Dermis microvascular lymphatic vessel endothelial cell (primary cell): ENCODE results near the gene ETNK2. TPM values are rescaled to one million over a fixed set of nuclear protein-coding genes. Genes with fewer than 3 reads are reported as not detected.

Experiments
- DNase-seq, 2 donors: peaks; one replicate each; pipeline versions ENCODE4 v3.0.0 to v3.0.0-alpha.2; 2010; ENCODE audit warnings: low read depth in 2 of 2
- total RNA-seq: library from RNA; depleted of rRNA; stranded (reverse); fragments of >200 nt; gene quantifications from 2 replicates; pipeline ENCODE4 v1.2.1, GENCODE V29; 2014

Gene ETNK2
- total RNA-seq, 1 donor from 2014 or later = 13.6 TPM

DNA sequence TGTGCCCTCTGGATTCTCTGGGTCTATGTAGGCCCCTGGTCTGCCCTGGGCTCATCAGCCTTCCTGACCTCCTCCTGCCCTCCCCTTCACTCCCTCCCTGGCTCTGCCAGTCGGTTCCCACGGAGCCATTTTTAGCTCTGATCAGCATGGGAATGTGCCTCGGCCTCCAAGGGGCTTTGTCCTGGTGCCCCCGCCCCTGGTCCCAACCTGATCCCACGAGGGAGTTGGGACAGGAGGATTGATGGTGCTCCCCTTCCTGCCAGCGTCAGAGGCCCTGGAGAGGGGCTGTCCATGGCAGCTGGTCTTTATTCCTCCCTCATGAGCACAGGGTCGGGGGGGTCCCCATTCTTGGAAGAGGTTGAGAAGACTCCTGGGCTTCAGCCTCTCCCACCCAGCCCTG is 24.9 kb downstream of the ETNK2 start:
- no peak for DNase-seq

DNA sequence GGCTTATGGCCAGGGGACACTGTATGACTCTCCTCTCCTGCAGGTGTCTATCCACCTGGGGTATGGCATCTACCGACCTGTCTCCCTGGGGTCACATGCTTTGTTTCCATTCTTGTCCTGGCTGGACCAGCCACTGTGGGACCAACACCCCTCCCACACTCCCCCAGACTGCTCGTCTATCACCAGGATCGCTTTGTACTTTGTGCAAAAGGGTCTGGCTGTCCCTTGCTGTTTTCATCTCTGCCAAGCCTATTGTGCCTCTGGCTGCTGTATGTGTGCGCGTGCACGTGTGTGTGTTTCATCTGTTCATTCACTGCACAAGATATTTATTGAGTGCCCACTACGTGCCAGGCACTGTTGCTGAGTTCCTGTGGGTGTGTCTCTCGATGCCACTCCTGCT is 25.5 kb downstream of the ETNK2 start:
- no peak for DNase-seq

DNA sequence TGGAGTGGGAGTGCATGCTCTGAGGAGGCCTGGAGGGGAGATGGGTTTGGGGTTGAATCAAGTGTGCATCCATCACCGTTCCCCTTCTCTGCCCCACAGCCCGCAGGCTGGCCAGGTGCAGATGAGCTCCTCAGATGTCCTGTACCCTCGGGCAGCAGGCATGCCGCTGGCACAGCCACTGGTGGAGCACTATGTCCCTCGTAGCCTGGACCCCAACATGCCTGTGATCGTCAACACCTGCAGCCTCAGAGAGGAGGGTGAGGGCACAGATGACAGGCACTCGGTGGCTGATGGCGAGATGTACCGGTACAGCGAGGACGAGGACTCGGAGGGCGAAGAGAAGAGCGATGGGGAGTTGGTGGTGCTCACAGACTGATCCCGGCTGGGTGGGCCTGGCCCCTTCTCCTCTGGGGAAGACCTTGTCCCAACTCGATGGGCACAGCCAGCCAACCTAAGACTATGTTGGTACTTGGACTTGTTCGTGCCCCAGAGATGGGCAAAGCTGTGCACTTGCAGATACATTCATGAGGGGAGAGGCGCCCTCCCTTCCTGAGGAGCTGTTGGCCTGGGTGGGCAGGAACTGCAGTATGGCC is 26.0 kb downstream of the ETNK2 start:
- no peak for DNase-seq

DNA sequence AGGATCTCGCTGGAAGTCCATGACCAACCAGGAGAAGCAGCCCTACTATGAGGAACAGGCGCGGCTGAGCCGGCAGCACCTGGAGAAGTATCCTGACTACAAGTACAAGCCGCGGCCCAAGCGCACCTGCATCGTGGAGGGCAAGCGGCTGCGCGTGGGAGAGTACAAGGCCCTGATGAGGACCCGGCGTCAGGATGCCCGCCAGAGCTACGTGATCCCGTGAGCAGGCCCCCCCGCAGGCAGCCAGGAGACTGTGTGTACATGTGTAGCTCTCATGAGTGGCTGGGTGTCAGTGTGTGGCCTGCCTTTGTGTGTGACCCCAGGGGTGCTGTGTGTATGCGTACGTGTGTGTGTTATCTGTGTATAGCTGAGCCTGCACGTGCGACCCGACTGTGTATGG is 27.2 kb downstream of the ETNK2 start:
- no peak for DNase-seq

DNA sequence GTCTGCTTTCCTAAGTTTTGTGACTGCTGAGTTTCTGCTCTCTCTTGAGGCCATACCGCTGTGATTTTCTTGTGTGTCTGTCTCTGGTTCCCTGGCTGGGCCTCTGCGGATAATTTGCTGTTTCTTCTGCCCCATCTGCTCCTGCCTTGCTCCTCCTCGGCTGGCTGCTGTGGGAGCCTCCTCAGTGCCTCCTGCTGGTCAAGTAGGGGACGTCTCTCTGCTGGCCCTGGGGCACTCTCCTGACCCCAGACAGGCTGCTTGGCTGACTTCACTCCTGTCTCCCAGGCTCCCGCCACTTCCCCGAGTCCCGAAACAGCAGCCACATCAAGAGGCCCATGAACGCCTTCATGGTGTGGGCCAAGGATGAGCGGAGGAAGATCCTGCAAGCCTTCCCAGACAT is 28.5 kb downstream of the ETNK2 start:
- peak in 1 of 2 donors; percentile 33 for DNase-seq

DNA sequence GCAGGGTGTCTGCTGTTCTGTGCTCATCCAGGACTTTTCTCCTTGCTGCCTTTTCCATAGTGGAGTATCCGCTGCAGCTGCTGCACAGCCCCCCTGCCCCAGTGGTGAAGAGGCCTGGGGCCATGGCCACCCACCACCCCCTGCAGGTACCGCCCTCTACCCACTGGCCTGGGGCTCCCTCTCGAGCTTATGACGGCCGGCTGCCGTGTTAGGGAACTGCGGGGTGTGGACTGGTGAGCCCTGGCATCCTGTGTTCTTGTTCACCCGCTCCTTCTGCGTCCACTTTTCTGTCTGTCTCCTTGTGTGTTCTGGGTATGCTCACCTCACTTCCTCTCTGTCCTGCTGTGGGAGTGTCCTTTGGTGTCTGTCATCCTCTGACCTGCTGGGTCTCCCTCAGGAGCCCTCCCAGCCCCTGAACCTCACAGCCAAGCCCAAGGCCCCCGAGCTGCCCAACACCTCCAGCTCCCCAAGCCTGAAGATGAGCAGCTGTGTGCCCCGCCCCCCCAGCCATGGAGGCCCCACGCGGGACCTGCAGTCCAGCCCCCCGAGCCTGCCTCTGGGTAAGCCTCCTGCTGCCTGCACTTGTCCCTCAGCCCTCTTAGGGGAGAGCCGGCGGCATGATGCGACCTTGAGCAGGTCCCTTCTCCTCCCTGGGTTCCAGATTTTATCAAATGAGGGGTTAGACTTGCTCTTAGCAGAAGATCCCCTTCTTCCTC is 29.8 kb downstream of the ETNK2 start:
- no peak for DNase-seq

DNA sequence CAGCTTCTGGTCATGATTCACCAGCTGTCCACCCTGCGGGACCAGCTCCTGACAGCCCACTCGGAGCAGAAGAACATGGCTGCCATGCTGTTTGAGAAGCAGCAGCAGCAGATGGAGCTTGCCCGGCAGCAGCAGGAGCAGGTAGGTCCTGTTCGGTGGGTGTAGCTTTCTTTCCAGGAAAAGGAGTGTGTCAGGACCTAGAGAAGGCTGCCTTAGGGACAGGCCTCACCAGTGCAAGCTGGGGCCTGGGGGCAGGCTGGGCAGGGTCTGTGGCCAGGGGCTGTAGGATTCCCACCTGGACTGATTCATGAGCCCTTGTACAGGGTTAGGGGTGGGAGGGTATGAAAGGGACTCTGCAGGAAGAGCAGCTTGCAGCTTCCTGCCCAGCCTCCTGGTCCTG is 35.3 kb downstream of the ETNK2 start:
- no peak for DNase-seq

DNA sequence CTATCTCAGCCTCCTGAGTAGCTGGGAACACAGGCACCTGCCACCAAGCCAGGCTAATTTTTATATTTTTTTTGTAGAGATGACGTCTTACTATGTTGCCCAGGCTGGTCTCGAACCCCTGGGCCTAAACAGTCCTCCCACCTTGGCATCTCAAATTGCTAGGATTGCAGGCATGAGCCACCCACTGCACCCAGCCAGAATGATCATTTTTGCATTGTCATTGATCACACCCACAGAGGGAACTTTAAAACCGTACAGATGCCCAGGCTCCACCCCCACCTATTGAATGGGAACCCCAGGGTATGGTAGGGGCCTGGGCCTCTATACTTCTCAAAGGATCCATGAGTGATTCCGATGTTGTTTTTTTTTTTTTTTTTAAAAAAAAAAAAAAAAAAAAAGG is 36.7 kb downstream of the ETNK2 start:
- no peak for DNase-seq

DNA sequence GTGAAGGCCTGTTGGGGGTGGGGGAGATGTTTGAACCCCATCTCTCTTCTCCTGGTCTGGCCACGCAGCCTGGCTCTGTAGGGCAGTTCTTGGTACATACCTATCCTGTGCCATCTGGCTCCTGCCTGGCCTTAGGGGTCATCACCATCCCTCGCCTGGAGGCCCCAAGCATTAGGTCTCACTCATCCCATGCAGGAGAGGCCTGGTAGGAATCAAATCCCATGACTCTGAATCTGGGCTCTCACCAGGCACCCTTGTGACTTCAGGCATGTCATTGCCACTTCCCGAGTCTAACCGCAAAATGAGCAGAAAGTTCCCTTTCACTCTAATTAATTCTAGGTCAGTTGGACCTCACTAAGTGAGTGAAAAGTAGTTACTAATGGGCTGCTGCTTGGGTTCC is 37.2 kb downstream of the ETNK2 start:
- no peak for DNase-seq

DNA sequence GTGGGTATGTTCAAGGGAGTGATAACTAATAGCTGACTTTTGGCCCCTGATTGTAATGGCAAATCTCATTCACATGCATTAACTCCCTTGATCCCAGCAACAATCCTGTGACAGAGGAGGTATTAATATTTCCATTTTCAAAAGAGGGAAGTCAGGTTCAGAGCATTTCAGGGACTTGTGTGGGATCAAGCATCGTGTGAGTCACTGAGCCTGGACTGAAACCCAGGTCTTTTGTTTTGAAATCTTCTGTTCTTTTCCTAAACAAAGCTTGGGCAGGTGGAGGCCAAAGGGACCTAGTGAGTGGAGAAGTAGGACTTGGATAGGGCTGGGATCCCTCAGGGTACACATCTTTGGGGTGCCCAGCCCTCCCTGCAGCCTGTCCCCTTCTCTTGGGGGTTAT is 37.9 kb downstream of the ETNK2 start:
- DNase-seq = peak in 1 of 2 donors; percentile 69

DNA sequence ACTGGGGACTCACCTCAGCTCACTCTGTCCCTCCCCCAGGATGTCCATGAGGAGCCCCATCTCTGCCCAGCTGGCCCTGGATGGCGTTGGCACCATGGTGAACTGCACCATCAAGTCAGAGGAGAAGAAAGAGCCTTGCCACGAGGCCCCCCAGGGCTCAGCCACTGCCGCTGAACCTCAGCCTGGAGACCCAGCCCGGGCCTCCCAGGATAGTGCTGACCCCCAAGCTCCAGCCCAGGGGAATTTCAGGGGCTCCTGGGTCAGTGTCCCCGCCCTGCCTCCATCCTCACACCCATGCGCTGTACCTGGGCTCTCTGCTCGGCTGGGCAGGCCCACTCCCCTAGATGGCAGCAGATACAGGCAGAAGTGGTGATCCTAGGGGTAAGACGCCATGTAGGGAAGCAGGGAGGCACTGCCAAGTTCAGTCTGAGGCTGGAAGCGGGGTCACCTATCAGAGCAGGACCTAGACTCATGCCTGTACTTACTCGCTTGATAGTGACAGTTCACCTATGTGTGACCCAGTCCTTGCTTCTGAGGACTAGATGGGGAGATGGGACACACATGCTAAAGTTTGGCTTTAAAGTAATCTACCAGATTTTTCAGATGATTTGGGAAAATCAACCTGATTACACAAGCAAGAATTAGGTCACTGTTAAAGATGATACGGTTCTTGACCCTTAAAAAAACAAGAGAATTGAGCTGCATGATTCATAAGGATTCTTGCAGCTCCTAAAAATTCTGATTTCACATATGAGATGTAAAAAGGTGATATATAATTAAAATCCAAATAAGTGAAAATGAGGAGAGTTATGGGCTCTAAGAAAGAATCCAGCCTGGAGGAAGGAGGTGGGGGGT is 38.7 kb downstream of the ETNK2 start:
- DNase-seq = no peak

DNA sequence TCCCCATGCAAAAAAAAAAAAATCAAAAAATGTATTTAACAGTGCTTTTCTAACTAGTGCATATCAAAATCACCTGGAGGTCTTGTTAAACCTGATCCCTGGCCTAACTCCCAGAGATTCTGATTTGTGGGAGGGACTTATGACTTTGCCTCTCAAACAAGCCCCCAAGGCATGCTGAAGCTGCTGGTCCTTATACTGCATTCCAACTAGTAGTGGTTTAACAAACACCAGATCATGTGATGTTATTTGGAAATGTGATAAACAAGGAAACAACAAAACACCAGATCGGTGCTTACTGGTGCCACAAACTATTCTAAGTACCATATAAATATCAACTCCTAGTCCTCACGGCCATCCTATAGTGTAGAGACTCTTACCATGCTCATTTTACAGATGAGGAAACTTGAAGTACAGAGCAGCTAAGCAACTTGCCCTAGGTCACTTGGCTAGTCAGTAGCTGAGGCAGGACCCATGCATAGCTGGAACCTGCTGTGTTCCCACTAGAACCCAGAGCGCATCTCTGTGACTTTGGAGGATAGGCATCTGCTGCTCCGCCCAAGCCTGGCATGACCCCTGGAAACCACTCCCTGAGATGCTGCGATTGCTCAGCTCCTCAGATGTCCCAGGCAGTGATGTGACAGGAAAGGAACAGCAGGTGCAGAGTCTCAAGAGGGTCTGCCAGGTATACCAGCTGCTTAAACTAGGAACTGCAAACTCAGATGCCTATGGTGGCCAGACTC is 40.8 kb downstream of the ETNK2 start:
- DNase-seq = no peak

DNA sequence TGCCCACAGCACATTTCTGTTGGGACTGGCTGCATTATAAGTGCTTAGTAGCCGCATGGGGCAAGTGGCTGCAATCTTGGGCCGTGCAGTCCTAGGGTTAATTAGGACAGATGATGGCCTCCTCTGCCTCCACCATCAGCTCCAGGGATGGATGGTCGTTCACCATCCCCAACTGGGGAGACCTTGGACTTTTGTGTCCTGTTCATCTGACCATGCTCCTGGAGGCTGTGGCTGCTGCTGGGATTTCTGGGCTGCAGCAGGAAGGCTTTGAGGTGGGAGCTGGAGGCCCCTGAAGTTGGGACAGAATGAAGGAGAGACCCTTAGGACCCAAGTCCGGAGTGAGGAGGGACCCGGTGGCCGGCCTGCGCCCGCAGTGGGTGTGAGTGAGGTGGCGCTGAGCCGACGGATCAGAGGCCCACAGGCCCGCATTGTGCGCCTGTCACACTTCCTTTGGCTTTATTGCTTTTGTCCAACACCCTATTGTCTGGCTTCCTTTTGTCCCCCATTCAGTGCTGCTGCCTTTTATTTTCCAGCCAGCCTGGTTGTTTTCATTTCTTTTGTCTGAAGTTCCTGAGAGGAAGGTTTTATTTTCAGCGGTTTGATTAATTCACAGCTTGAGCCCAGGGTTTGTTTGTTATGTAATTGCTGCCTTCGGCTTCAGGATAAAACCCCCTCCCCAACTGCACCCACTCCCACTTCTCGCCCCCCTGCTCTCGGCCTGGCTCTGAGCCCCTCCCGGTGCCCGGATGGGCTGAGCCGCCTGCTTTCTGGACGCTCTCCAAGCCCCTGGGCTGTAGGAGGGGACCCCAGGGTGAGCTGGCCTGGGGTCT is 43.3 kb downstream of the ETNK2 start:
- DNase-seq = peak; percentile 84 to 89

DNA sequence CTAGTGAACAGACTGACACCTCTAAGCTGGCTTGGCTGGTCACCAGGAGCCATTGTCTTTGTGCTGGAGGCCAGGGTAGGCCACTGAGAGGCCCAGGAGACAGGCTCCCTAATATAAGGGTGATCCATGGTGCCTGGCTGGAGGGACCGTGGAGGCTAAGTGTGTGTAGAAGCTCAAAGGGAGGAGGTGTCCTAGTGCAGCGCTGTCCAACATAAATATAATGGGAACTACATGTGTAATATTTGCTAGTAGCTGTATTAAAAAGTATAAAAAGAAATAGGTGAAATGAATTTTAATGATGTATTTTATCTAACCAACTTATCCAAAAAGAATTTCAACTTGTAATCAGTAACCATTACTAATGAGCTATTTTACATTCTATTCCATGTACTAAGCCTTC is 44.0 kb downstream of the ETNK2 start:
- no peak for DNase-seq

DNA sequence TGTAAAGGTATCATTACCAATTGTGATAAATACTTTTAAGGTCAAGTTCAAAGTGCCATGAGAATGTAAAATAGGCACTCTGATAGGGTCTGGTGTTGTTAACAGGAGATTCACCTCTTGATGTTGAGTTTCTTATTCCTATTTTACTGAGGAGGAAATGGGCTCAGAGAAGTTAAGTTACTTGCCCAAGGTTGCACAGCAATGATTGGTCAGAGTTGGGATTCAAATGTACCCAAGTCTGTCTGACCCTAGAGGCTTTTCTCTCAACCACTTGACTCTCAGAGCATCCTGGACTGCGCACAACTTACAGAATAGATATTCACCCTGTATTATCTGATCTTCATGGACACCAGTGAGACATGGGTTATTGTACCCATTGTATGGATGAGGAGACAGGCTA is 45.0 kb downstream of the ETNK2 start:
- no peak for DNase-seq

DNA sequence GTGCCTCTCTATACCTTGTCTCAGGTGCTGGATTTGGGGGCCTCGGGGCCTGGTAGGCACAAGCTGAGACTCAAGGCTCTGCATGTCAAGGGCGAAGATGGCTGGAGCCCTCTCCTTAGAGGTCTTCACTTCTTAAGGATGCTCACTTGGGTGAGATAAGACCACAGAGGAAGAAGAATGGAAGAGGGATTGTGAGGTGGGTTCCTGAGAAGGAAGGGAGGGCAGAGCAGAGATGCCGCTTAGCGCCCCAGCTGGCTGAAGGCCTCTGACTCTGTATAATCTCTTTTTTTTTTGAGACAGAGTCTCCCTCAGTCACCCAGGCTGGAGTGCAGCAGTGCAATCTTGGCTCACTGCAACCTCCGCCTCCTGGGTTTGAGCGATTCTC is 46.7 kb downstream of the ETNK2 start:
- DNase-seq = no peak

DNA sequence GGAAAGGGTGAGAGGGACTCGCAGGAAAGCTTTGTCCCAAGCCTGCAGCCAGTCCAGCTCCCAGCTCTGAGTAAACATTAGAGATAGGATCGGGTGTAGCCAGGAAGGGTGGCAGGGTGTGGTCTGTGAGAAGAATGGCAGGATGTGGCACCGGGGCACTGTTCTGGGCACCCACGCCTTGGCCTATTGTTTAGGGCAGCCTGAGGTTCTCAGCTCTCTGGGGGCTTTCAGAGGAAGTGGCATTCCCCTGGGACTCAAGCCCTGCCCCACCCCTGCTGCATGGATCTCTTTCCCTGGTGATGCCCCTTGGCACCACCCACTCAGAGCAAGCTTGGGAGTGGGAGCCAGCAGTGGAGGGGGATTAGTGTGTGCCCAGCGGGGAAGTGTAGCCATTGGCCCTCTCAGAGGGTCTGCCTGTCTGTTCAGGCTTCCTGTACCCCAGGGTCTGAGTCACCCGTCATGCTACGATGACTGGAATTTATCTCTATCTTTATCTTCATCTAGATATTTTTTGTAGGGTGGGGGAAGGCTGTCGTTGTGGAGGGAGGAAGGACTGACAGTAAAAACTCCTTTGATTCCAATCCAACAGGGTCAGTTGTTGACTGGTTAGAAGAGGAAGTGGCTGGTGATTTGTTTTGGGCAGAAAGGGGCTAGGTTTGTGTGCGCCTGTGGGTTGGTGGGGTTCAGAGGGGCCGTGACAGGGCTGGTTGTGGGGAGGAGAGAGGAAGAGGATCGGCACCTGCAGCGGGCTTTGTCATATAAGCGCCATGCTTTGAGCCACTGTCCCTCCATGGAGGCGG is 47.3 kb downstream of the ETNK2 start:
- DNase-seq = peak in 1 of 2 donors; percentile 75

DNA sequence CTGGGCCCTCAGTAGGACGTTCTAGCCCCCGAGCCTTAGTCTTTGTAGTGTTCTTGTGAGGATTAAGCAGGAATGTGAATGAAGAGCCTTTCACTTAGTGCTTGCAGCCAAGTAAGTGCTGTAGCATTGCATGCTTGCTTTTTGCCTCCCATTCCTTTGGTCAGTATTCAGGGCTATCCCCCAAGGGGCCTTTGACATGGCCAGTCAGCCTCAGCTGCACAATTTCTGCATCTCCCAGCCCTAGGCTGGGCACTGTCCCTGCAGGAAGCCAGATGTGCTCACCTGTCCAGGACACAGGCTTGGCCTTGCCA is 48.5 kb downstream of the ETNK2 start:
- DNase-seq = no peak

DNA sequence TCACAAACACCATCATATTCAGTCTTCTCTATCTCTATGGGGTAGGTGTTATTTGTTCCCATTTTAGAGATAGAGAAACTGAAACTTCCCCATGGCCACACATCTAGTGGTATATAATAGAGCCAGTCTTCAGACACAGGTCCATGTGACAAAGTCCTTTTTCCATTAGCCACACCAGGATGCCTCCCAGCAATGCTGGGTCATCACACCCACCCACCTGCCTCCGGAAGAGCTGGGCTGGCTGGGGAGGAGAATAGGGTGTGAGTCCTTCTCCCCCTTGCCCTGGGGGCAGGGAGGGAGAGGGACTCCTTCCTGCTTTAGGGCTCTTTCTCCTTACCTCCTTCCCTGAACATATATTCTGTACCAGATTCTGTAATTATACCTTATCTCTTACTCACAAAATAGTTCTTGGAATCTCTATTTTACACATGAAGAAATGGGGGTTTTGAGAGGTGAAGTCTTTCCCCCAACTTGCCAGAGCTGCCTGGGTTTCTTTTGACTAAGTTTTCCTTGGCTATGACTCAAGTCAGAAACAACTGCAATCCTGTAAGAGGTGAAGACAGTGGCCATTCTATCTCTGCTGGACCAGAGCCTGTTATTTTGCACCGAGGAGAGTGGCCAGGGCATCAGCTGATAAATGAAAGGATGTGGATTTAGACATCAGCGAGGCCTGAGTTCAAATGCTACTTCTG is 49.0 kb downstream of the ETNK2 start:
- DNase-seq = no peak
